Dermis microvascular lymphatic vessel endothelial cell (primary cell): Measurements from ENCODE around the gene DCST2. TPM values are rescaled to one million over a fixed set of nuclear protein-coding genes. Genes with fewer than 3 reads are reported as not detected.

Source experiments
- DNase-seq, 2 donors: peaks; one replicate each; pipeline versions ENCODE4 v3.0.0 to v3.0.0-alpha.2; 2010; ENCODE audit warnings: low read depth in 2 of 2
- total RNA-seq: library from RNA; depleted of rRNA; stranded (reverse); fragments of >200 nt; gene quantifications from 2 replicates; pipeline ENCODE4 v1.2.1, GENCODE V29; 2014

The DCST2 gene
- under 0.01 and 0.13 TPM in 2 replicates for total RNA-seq

- no peak for DNase-seq
Observed at GRCh38 chr1:155033524-155033923, at the start of gene DCST2, which contains the start of gene DCST1. Gene DCST2 (minus strand): TSS chr1:155033781. CDS start chr1:155033701, 80 bp downstream. Gene DCST1 (plus strand): TSS chr1:155033824. CDS start chr1:155034037, 213 bp downstream.

- DNase-seq = no peak
Observed at GRCh38 chr1:155083052-155083541, 49.5 kb upstream of the DCST2 start.

GRCh38 chr1:155082301-155083051, 48.9 kb upstream of the DCST2 start:
- DNase-seq = no peak

GRCh38 chr1:155081472-155082300, 48.1 kb upstream of the DCST2 start:
- no peak for DNase-seq

GRCh38 chr1:155080312-155081228, 47.0 kb upstream of the DCST2 start:
- DNase-seq = peak in 1 of 2 donors; percentile 21

- no peak for DNase-seq
Observed at GRCh38 chr1:155079487-155080311, 46.1 kb upstream of the DCST2 start.

- no peak for DNase-seq
Observed at GRCh38 chr1:155079210-155079486, 45.6 kb upstream of the DCST2 start.

GRCh38 chr1:155078469-155079209, 45.1 kb upstream of the DCST2 start, which contains the start of gene EFNA3:
Gene EFNA3 (plus strand): TSS chr1:155078837. CDS start chr1:155078942, 105 bp downstream.
- DNase-seq = peak in 1 of 2 donors; percentile 75

GRCh38 chr1:155077758-155078445, 44.3 kb upstream of the DCST2 start:
- no peak for DNase-seq

- DNase-seq = no peak
Observed at GRCh38 chr1:155077346-155077745, 43.8 kb upstream of the DCST2 start.

- no peak for DNase-seq
Observed at GRCh38 chr1:155076371-155076770, 42.8 kb upstream of the DCST2 start.

GRCh38 chr1:155075535-155075934, 42.0 kb upstream of the DCST2 start:
- DNase-seq = no peak

- no peak for DNase-seq
Observed at GRCh38 chr1:155073377-155074242, 40.0 kb upstream of the DCST2 start.

- no peak for DNase-seq
Observed at GRCh38 chr1:155072531-155073289, 39.1 kb upstream of the DCST2 start.

- no peak for DNase-seq
Observed at GRCh38 chr1:155071701-155072100, 38.1 kb upstream of the DCST2 start.

GRCh38 chr1:155070721-155071569, 37.4 kb upstream of the DCST2 start:
- peak; percentile 38 to 82 for DNase-seq
